Mammary epithelial cell (primary cell): Measurements from ENCODE around the gene TRDMT1.

Source experiments
- CTCF ChIP-seq, 2 donors: IDR thresholded peaks in 1 of 2; conservative IDR thresholded peaks in 1 of 2; 2 replicates each; pipeline ENCODE4 v1.5.1; 2011 to 2012; ENCODE audit warnings: inconsistent platforms in 2 of 2, low read length in 2 of 2, mild to moderate bottlenecking in 2 of 2, control low read depth in 1 of 2, low read depth in 1 of 2; ENCODE audit not compliant: insufficient read depth in 1 of 2; ENCODE audit errors: extremely low read depth in 1 of 2
- EZH2 ChIP-seq: IDR thresholded peaks from 2 replicates; pipeline ENCODE4 v1.6.1; 2012; ENCODE audit warnings: low read length, inconsistent platforms, borderline replicate concordance

- TF ChIP-seq EZH2 (no peak), CTCF (conservative IDR thresholded peaks at IDR 0.05 in 1 of 2, IDR thresholded peaks at IDR 0.05 in 1 of 2; ENCODE audit: extremely low read depth in 1 of 2, insufficient read depth in 1 of 2, low read depth in 1 of 2, low read length in 2 of 2) (no peak)
These were observed 28.2 kb upstream of the TRDMT1 start for GRCh38 chr10:17229717-17229966.
